A673 (cell line): ENCODE results near the gene SMKR1. TPM values are rescaled to one million over a fixed set of nuclear protein-coding genes. Genes with fewer than 3 reads are reported as not detected.
"Not testable (repeated sequence)": the region's sequence is repeated elsewhere in the genome, so short reads cannot be mapped to it uniquely, and the experiment has no call there.

Source experiments
- BruUV-seq: library from RNA; stranded (reverse); fragments of 400-500 nt; replicated peaks from 2 replicates; lab custom pipeline; 2021; lab: Mats Ljungman, UMichigan
- CTCF ChIA-PET: fragments of 300-600 bp; sonication (Branson Sonifier 250); formaldehyde crosslinking; loops from one replicate; lab custom pipeline; 2022; ENCODE audit warnings: antibody characterized with exemption; lab: Charles Lee
- POLR2A ChIA-PET: fragments of 300-600 bp; sonication (Branson Sonifier 250); formaldehyde crosslinking; loops from one replicate; lab custom pipeline; 2022; ENCODE audit warnings: antibody characterized with exemption; ENCODE audit not compliant: low non-redundant PET; lab: Charles Lee
- DNase-seq: peaks from one replicate; pipeline ENCODE4 v3.0.0-alpha.2; 2015; ENCODE audit warnings: low spot score
- H3K27ac ChIP-seq: fragments of 200-600 bp; sonication (generic); 2 replicates; pipeline ENCODE4 v1.5.1; 2016; ENCODE audit warnings: mixed run types, low read depth, mild to moderate bottlenecking, mixed read lengths, antibody characterized with exemption, low read length; ENCODE audit not compliant: poor library complexity, severe bottlenecking
- H3K27me3 ChIP-seq: fragments of 200-600 bp; sonication (generic); replicated peaks from 2 replicates; pipeline ENCODE4 v1.6.1; 2017; ENCODE audit warnings: mixed run types, low read depth, mild to moderate bottlenecking, mixed read lengths, antibody characterized with exemption, low read length; ENCODE audit not compliant: insufficient read depth, poor library complexity
- H3K36me3 ChIP-seq: fragments of 200-600 bp; sonication (generic); 2 replicates; pipeline ENCODE4 v1.6.1; 2016; ENCODE audit warnings: mixed run types, mild to moderate bottlenecking, mixed read lengths, antibody characterized with exemption, low read length; ENCODE audit not compliant: insufficient read depth, poor library complexity, severe bottlenecking
- H3K4me1 ChIP-seq: fragments of 200-600 bp; sonication (generic); 2 replicates; pipeline ENCODE4 v1.6.1; 2017; ENCODE audit warnings: mixed run types, mild to moderate bottlenecking, mixed read lengths, antibody characterized with exemption, low read length; ENCODE audit not compliant: insufficient read depth, poor library complexity, severe bottlenecking
- H3K4me3 ChIP-seq: fragments of 200-600 bp; sonication (generic); 2 replicates; pipeline ENCODE4 v1.5.1; 2016; ENCODE audit warnings: low read depth, mixed run types, mild to moderate bottlenecking, mixed read lengths, low read length; ENCODE audit not compliant: poor library complexity, severe bottlenecking
- H3K9me3 ChIP-seq: fragments of 200-600 bp; sonication (generic); 2 replicates; pipeline ENCODE4 v1.6.1; 2016; ENCODE audit warnings: mixed run types, low read depth, mild to moderate bottlenecking, mixed read lengths, antibody characterized with exemption, low read length; ENCODE audit not compliant: poor library complexity, severe bottlenecking
- CTCF ChIP-seq: fragments of 300-800, 200-600 bp; sonication (generic); conservative IDR thresholded peaks from 2 replicates; pipeline ENCODE4 v1.5.1; 2017; ENCODE audit warnings: low read depth, mild to moderate bottlenecking, antibody characterized with exemption, low read length, moderate library complexity, mixed read lengths
- EZH2 ChIP-seq: fragments of 200-600 bp; sonication (generic); IDR thresholded peaks from 2 replicates; pipeline ENCODE4 v1.6.1; 2017; ENCODE audit warnings: borderline replicate concordance, low read depth, mild to moderate bottlenecking, mixed read lengths, antibody characterized with exemption, low read length; ENCODE audit not compliant: poor library complexity, severe bottlenecking
- intact Hi-C: fragments of 100-400 bp; cut with micrococcal nuclease; formaldehyde crosslinking; loops from one replicate; pipeline ENCODE4 v1.10.0; 2022; ENCODE audit not compliant: unreplicated experiment
- total RNA-seq: library from RNA; stranded (reverse); gene quantifications from 2 replicates; pipeline ENCODE4 v1.2.3, GENCODE V29; 2021

Gene SMKR1
- total RNA-seq, 1 experiment from 2014 or later, result 1.5 TPM

- DNase-seq, result no peak
- H3K9me3 ChIP-seq, result no peaks in the 10 kb centered on the region
- ChIA-PET POLR2A (no interaction called here), CTCF (no interaction called here)
- TF ChIP-seq CTCF (no peak), EZH2 (no peak)
- H3K4me1 ChIP-seq, result no peaks in the 10 kb centered on the region
- H3K27me3 ChIP-seq, result no peaks in the 10 kb centered on the region
- intact Hi-C loops, result loop anchor here (10.0 kb wide), 1 partner anchor 174 kb away; no protein-coding TSS in a partner anchor
- no peak overlapping the region for H3K27ac ChIP-seq
- no TSS peak for BruUV-seq
- no peaks in the 10 kb centered on the region for H3K36me3 ChIP-seq
- no peak overlapping the region for H3K4me3 ChIP-seq
These were observed 31.9 kb upstream of the SMKR1 start for GRCh38 chr7:129470411-129470810.

GRCh38 chr7:129471402-129471827 lies 30.9 kb upstream of the SMKR1 start:
- TF ChIP-seq CTCF, result no peak
- no peak for TF ChIP-seq EZH2
- POLR2A ChIA-PET, result no interaction called here
- CTCF ChIA-PET, result interaction anchor here (0.8 to 2.0 kb wide), 3 partner anchors 104 to 253 kb away, joined by 3 to 11 read pairs (median 6); no protein-coding TSS in a partner anchor
- intact Hi-C loops, result loop anchor here (10.0 kb wide), 1 partner anchor 173 kb away; no protein-coding TSS in a partner anchor
- no peak for DNase-seq
- H3K27me3 ChIP-seq, result no peaks in the 10 kb centered on the region
- no peaks in the 10 kb centered on the region for H3K36me3 ChIP-seq
- no peak overlapping the region for H3K4me3 ChIP-seq
- H3K27ac ChIP-seq, result no peak overlapping the region
- no peaks in the 10 kb centered on the region for H3K4me1 ChIP-seq
- BruUV-seq, result no TSS peak
- no peaks in the 10 kb centered on the region for H3K9me3 ChIP-seq

- BruUV-seq, H3K27me3 ChIP-seq, H3K9me3 ChIP-seq, CTCF ChIA-PET, H3K4me3 ChIP-seq, H3K27ac ChIP-seq, H3K36me3 ChIP-seq, POLR2A ChIA-PET, H3K4me1 ChIP-seq, DNase-seq: not testable (repeated sequence)
- intact Hi-C loops, result loop anchor here (10.0 kb wide), 1 partner anchor 169 kb away; no protein-coding TSS in a partner anchor
These were observed 26.4 kb upstream of the SMKR1 start for GRCh38 chr7:129475931-129476330.

- DNase-seq, H3K9me3 ChIP-seq, H3K4me3 ChIP-seq, H3K27ac ChIP-seq, POLR2A ChIA-PET, H3K27me3 ChIP-seq, H3K36me3 ChIP-seq, H3K4me1 ChIP-seq, BruUV-seq: not testable (repeated sequence)
- CTCF ChIA-PET, result interaction anchor here (0.6 kb wide), 1 partner anchor 1047 kb away, joined by 3 read pairs; no protein-coding TSS in a partner anchor
- intact Hi-C loops, result loop anchor here (10.0 kb wide), 1 partner anchor 168 kb away; no protein-coding TSS in a partner anchor
These were observed 25.9 kb upstream of the SMKR1 start for GRCh38 chr7:129476398-129476797.
